Coronary artery (tissue), 2 donors: ENCODE results near the gene PRKCH.

Experiments
- DNase-seq: peaks from one replicate; pipeline ENCODE4 v3.0.0-alpha.2; 2017; ENCODE audit warnings: low spot score
- H3K27ac ChIP-seq, 2 donors: fragments of 200-600 bp; sonication (generic); one replicate each; pipeline ENCODE4 v1.5.1; 2016 to 2019
- H3K4me3 ChIP-seq: fragments of 200-600 bp; sonication (generic); 2 replicates; pipeline ENCODE4 v1.5.1; 2016; ENCODE audit warnings: mild to moderate bottlenecking, moderate library complexity
- CTCF ChIP-seq: fragments of 200-600 bp; sonication (generic); IDR thresholded peaks from one replicate; pipeline ENCODE4 v1.5.1; 2019; ENCODE audit warnings: antibody characterized with exemption

Gene PRKCH

DNA sequence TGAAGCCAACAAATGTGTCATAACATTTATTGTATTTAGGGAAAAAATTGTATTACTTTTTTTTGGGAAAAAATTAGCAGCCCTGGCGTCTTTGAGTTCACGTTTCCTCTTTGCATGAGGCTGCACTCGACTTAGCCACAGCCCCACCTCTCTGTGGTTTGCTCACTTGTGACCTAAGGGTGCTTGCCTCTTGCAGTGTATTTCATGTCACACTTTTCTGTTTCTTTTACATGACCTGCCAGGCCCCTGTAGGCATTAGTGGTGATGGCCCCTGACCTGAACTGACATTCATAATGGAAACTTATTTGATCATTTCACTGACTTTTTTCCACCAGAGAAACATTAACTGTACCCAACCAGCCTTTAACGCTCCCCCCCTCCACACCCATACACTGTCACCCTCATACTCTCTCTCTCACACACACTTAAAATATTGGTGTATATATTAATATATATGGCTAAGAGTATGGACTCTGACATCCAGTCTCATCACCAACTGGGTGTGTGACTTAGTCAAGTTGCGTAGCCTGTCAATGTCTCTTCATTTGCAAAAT is 122.9 kb downstream of the PRKCH start:
- no peak for TF ChIP-seq CTCF
- no peak overlapping the region for H3K4me3 ChIP-seq
- DNase-seq = no peak
- no peak overlapping the region for H3K27ac ChIP-seq

GRCh38 chr14:61451491-61451890 is 130.1 kb downstream of the PRKCH start:
- Histone ChIP-seq H3K4me3 (no peak overlapping the region), H3K27ac (no peak overlapping the region)
- TF ChIP-seq CTCF = no peak
- DNase-seq = no peak

GRCh38 chr14:61451891-61452400 is 130.6 kb downstream of the PRKCH start:
- no peak for TF ChIP-seq CTCF
- no peak for DNase-seq
- Histone ChIP-seq H3K4me3 (no peak overlapping the region), H3K27ac (no peak overlapping the region)

DNA sequence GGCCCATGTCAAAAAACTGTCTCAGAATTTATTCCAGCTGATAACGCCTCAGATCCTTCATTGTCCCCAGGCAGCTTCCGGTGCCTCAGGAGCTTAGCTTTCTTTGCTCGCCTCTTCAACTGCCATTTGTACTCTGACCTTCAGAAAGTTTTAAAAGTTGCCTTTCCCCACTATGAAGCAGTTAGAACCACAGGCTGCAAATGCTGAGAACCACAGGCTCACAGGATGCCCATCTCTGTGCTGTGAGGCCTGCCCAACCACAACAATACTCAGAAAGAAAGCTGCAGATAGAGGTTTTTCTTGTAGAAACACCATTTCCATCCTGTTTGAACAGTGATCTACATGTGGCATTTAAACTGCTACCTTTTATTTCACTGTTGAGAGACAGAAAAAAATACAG is 131.1 kb downstream of the PRKCH start:
- no peak for DNase-seq
- Histone ChIP-seq H3K27ac (no peak overlapping the region), H3K4me3 (no peak overlapping the region)
- no peak for TF ChIP-seq CTCF

DNA sequence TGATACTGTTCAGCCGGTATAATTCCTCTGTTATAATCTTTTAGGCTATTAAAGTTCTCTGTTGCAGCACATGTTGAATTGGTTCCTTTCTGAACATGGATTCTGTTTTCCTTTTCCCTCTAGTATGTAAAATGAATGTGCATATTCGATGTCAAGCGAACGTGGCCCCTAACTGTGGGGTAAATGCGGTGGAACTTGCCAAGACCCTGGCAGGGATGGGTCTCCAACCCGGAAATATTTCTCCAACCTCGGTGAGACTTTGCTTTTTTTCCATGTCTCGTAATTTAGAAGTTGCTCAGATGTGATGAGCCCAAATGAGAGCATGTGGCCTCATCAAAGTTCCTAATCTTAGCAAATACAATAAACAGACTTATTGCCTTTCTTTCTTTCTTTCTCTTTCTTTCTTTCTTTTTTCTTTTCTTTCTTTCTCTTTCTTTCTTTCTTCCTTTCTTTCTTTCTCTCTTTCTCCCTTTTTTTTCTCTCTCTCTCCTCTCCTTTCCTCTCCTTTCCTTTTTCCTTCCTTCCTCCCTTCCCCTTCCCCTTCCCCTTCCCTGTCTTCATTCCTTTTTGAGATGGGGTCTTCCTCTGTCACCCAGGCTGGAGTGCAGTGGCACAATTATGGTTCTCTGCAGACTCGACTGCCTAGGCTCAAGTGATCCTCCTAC is 131.9 kb downstream of the PRKCH start:
- Histone ChIP-seq H3K4me3 (no peak overlapping the region), H3K27ac (no peak overlapping the region)
- no peak for TF ChIP-seq CTCF
- no peak for DNase-seq

GRCh38 chr14:61454545-61454944 is 133.2 kb downstream of the PRKCH start:
- no peak for TF ChIP-seq CTCF
- no peak for DNase-seq
- H3K27ac ChIP-seq = no peak overlapping the region
- H3K4me3 ChIP-seq = no peak overlapping the region

GRCh38 chr14:61455351-61455750 is 134.0 kb downstream of the PRKCH start:
- no peak for TF ChIP-seq CTCF
- DNase-seq = no peak
- Histone ChIP-seq H3K4me3 (no peak overlapping the region), H3K27ac (no peak overlapping the region)
